HepG2 (cell line): ENCODE results near the gene MMP23B. TPM values are rescaled to one million over a fixed set of nuclear protein-coding genes. Genes with fewer than 3 reads are reported as not detected.

Source experiments
- ATAC-seq: fragments of 200-7000 bp; cut with Tn5 transposase; 3 replicates; pipeline ENCODE4 v1.9.1; 2020; ENCODE audit warnings: mild to moderate bottlenecking, moderate library complexity
- BruUV-seq: library from RNA; stranded (reverse); fragments of 400-500 nt; replicated peaks from 2 replicates; lab custom pipeline; 2021; lab: Mats Ljungman, UMichigan
- CTCF ChIA-PET: fragments of 300-600 bp; formaldehyde crosslinking; extraction: SDS; loops from one replicate; lab custom pipeline; 2021; ENCODE audit warnings: low total read pairs, inconsistent platforms, low intra/inter-chr PET ratio; lab: Yijun Ruan, JAX
- POLR2A ChIA-PET: fragments of 350-600 bp; sonication (Branson Sonifier 250); formaldehyde crosslinking; loops from one replicate; lab custom pipeline; 2020; ENCODE audit warnings: antibody characterized with exemption, inconsistent platforms; lab: Yijun Ruan, JAX
- DNase-seq: peaks from one replicate; pipeline ENCODE4 v3.0.0-alpha.2; 2015; ENCODE audit warnings: low spot score
- FAIRE-seq: peaks from 3 replicates; lab custom pipeline; 2011; peaks lifted over from hg19 to GRCh38; lab: Jason Lieb, UNC
- H2AFZ ChIP-seq: one replicate; pipeline ENCODE4 v1.6.1; 2011; ENCODE audit warnings: low read length, inconsistent platforms
- H3K27ac ChIP-seq: fragments of 300-600 bp; 3 replicates; pipeline ENCODE4 v1.8.0; 2011; ENCODE audit warnings: mixed run types, mild to moderate bottlenecking, mixed read lengths, low read length, inconsistent platforms; ENCODE audit not compliant: insufficient read depth; ENCODE audit errors: extremely low read length
- H3K27me3 ChIP-seq, 2 experiments: fragments of 200-600 bp in 1 of 2; 2 replicates in 1 of 2; 3 replicates in 1 of 2; pipeline versions ENCODE4 v1.6.0 to v1.8.0; 2011; ENCODE audit warnings: low read length in 2 of 2, mild to moderate bottlenecking in 2 of 2, moderate library complexity in 2 of 2, inconsistent platforms in 1 of 2; ENCODE audit not compliant: insufficient read depth in 2 of 2, control insufficient read depth in 1 of 2
- H3K36me3 ChIP-seq, 2 experiments: fragments of 200-600 bp in 1 of 2; replicated peaks in 1 of 2; 2 replicates in 1 of 2; 3 replicates in 1 of 2; pipeline versions ENCODE4 v1.5.1 to v1.8.0; 2011; ENCODE audit warnings: low read length in 2 of 2, inconsistent platforms in 1 of 2; ENCODE audit not compliant: insufficient read depth in 2 of 2, control insufficient read depth in 1 of 2
- H3K4me1 ChIP-seq: 2 replicates; pipeline ENCODE4 v1.5.1; 2012; ENCODE audit warnings: low read length, inconsistent platforms; ENCODE audit not compliant: insufficient read depth
- H3K4me2 ChIP-seq: 2 replicates; pipeline ENCODE4 v1.6.0; 2011; ENCODE audit warnings: low read depth, low read length, inconsistent platforms
- H3K4me3 ChIP-seq, 3 experiments: fragments of 200-600 bp in 1 of 3; sonication (generic), shearing (Covaris generic) in 1 of 3; replicated peaks in 1 of 3; 2 replicates each; pipeline ENCODE4 v1.5.1; 2011 to 2016; ENCODE audit warnings: low read length in 3 of 3, inconsistent platforms in 2 of 3, low read depth in 2 of 3, mild to moderate bottlenecking in 2 of 3, control low read depth in 1 of 3, mixed read lengths in 1 of 3; ENCODE audit not compliant: insufficient read depth in 1 of 3
- H3K79me2 ChIP-seq: one replicate; pipeline ENCODE4 v1.6.1; 2011; ENCODE audit warnings: low read length, inconsistent platforms; ENCODE audit not compliant: insufficient read depth
- H3K9ac ChIP-seq: 2 replicates; pipeline ENCODE4 v1.6.0; 2011; ENCODE audit warnings: mild to moderate bottlenecking, low read depth, low read length, inconsistent platforms; ENCODE audit not compliant: insufficient read depth
- H3K9me3 ChIP-seq: 2 replicates; pipeline ENCODE4 v1.5.1; 2012; ENCODE audit warnings: mild to moderate bottlenecking, low read length
- H4K20me1 ChIP-seq: 2 replicates; pipeline ENCODE4 v1.6.0; 2011; ENCODE audit warnings: inconsistent platforms, mild to moderate bottlenecking, low read length, moderate library complexity; ENCODE audit not compliant: insufficient read depth
- CBFB ChIP-seq: sonication (generic); formaldehyde crosslinking; IDR thresholded peaks from 2 replicates; pipeline ENCODE4 v1.4.0; 2020; ENCODE audit warnings: missing genetic modification reagents
- FOXP1 ChIP-seq, 2 experiments: fragments of 450-650 bp in 1 of 2; IDR thresholded peaks; 2 replicates each; pipeline ENCODE4 v1.6.1; 2017 to 2018; ENCODE audit warnings: antibody characterized with exemption in 1 of 2
- GATAD1 ChIP-seq: IDR thresholded peaks from 2 replicates; pipeline ENCODE4 v1.6.1; 2016; ENCODE audit warnings: missing genetic modification reagents, missing compliant biosample characterization
- U2AF1 ChIP-seq: fragments of 200-400 bp; formaldehyde crosslinking; optimal IDR thresholded peaks from 2 replicates; pipeline ENCODE3; 2017; ENCODE audit warnings: mild to moderate bottlenecking, low read depth, low read length
- ZNF354B ChIP-seq: sonication (generic); formaldehyde crosslinking; IDR thresholded peaks from 2 replicates; pipeline ENCODE4 v1.8.0; 2022; ENCODE audit warnings: mild to moderate bottlenecking, missing genetic modification reagents
- ZNF674 ChIP-seq: sonication (generic); formaldehyde crosslinking; IDR thresholded peaks from 2 replicates; pipeline ENCODE4 v1.5.0; 2020; ENCODE audit warnings: low read depth, mild to moderate bottlenecking, missing genetic modification reagents
- whole genome bisulfite sequencing: methylation state at CpG from one replicate; pipeline ENCODE4 v1.1.6; 2017; ENCODE audit warnings: low lambda C conversion rate; 5-methylcytosine and 5-hydroxymethylcytosine counted together
- in situ Hi-C: cut with HindIII; loops from 2 replicates; pipeline ENCODE4 v1.10.0; 2017; ENCODE audit warnings: low pct_unique_long_range_greater_than_20kb; ENCODE audit not compliant: extremely low pct_ligation_motif_present
- intact Hi-C: fragments of 100-400 bp; cut with micrococcal nuclease; formaldehyde crosslinking; loops from one replicate; pipeline ENCODE4 v1.10.0; 2022; ENCODE audit not compliant: unreplicated experiment
- polyA plus RNA-seq, 8 experiments: library from polyadenylated mRNA; depleted of rRNA in 3 of 8; stranded (reverse) in 7 of 8; unstranded in 1 of 8; fragments of >200 nt; fragmentation: Illumina TruSeq in 4 of 8; extraction: Trizol in 4 of 8; gene quantifications; 2 replicates each; pipeline versions ENCODE4 v1.2.1 to v1.2.3, GENCODE V29; 2011 to 2016; ENCODE audit warnings: low read depth in 4 of 8, missing spikeins in 1 of 8, mixed read lengths in 1 of 8; ENCODE audit not compliant: insufficient read depth in 1 of 8
- total RNA-seq, 5 experiments: library from RNA; depleted of rRNA; stranded (reverse); fragments of >200 nt; fragmentation: Illumina TruSeq; extraction: Trizol; gene quantifications; 2 replicates each; pipeline ENCODE4 v1.2.3, GENCODE V29; 2016; ENCODE audit warnings: low read depth in 1 of 5
- TF ChIP-seq, protein P1 (sequence below): sonication (generic); formaldehyde crosslinking; IDR thresholded peaks from 2 replicates; pipeline ENCODE4 v1.4.0; 2020; ENCODE audit warnings: missing genetic modification reagents
- TF ChIP-seq, protein P2 (sequence below): IDR thresholded peaks from 2 replicates; pipeline ENCODE4 v1.6.1; 2016; ENCODE audit warnings: missing compliant biosample characterization, missing genetic modification reagents, borderline replicate concordance
- TF ChIP-seq, protein P3 (sequence below): sonication (generic); formaldehyde crosslinking; IDR thresholded peaks from 2 replicates; pipeline ENCODE4 v1.5.0; 2020; ENCODE audit warnings: mild to moderate bottlenecking, missing genetic modification reagents, borderline replicate concordance

The MMP23B gene
- total and polyA plus RNA-seq, 2 of the 13 experiments (the other 11 are each of a cell fraction or from before 2014, with no cell fraction given) = 0.61 to 0.75 TPM

DNA sequence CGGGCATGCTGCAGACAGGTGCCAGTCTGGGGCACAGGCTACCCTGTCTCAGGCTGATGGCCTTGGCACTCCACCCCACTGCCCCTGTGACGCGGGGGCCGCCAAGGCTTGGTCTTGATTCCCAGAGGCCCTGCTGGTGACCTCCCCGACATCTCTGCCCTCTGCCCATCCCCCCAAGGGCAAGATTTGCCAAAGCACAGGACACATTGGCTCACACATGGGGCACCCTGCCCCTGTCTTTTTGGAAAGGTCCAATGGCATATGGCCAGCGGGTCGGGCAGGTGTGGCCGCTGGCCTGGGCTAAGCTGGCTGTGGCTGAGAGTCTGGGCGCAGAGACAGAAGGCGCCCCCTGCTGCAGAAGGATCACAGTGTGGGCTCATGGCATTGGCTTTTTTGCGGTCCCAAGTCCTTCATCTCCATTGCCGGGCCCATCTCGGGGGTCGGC lies 12.0 kb upstream of the MMP23B start (continued):
- TF ChIP-seq, protein P1, sequence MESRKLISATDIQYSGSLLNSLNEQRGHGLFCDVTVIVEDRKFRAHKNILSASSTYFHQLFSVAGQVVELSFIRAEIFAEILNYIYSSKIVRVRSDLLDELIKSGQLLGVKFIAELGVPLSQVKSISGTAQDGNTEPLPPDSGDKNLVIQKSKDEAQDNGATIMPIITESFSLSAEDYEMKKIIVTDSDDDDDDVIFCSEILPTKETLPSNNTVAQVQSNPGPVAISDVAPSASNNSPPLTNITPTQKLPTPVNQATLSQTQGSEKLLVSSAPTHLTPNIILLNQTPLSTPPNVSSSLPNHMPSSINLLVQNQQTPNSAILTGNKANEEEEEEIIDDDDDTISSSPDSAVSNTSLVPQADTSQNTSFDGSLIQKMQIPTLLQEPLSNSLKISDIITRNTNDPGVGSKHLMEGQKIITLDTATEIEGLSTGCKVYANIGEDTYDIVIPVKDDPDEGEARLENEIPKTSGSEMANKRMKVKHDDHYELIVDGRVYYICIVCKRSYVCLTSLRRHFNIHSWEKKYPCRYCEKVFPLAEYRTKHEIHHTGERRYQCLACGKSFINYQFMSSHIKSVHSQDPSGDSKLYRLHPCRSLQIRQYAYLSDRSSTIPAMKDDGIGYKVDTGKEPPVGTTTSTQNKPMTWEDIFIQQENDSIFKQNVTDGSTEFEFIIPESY = peak; percentile 66
- TF ChIP-seq CBFB (CRISPR knock-in tag) (no peak), FOXP1 (IDR thresholded peaks at IDR 0.05) (no peak), FOXP1 (CRISPR knock-in tag; IDR thresholded peaks at IDR 0.05) (no peak), GATAD1 (CRISPR knock-in tag) (no peak)

DNA sequence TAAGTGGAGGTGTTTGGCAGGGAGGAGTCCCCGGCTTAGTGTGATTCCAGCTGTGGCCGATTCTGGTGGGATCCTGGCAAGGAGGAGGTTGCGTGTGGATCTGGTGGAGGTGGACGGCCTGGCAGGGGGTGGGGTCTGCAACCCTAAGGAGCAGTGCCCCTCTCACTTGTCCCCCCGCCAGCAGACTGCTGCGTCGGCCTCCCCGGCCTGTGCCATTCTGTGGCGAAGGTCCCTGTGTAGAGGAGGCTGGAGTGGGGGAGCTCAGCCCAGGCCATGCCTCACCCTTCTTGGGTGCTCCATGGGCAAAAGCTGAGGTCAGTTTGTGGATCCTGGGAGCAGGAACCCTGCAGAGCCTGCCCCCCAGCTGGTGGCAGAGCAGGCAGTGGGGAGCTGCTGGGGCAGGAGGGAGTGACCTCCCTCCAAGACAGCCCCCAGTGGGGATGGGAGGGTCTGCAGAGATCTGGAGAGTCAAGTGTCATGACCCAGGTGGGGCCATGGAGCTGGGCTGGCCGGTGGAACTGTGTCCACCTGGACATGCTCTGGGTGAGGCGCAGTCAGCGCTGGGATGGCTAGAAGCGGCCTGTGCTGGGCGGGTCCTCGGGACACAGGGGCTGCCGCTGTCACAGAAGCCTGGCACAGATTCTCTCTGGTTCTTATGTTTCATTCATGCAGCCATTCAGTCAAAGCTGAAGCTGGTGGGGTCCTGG lies 11.4 kb upstream of the MMP23B start:
- FAIRE-seq (no peak), DNase-seq (no peak), ATAC-seq (no peak)
- H3K9me3 ChIP-seq = no peaks in the 10 kb centered on the region
- H3K79me2 ChIP-seq = peaks cover 15% of the 10 kb centered on the region
- in situ Hi-C loops = no loop called here
- H3K9ac ChIP-seq = no peak overlapping the region
- peaks cover 6% of the 10 kb centered on the region; the same call in 1 of the 2 replicates for H4K20me1 ChIP-seq
- peaks cover 13% of the 10 kb centered on the region for H3K4me1 ChIP-seq
- peaks cover 1 to 14% of the 10 kb centered on the region in 2 experiments; a peak in 2 of 5 replicates for H3K36me3 ChIP-seq
- BruUV-seq = no TSS peak
- POLR2A ChIA-PET = no interaction called here
- H3K4me3 ChIP-seq = no peak overlapping the region
- intact Hi-C loops = no loop called here
- H2AFZ ChIP-seq = no peak overlapping the region
- H3K4me2 ChIP-seq = no peak overlapping the region
- no peaks in the 10 kb centered on the region; a peak in 1 of 5 replicates for H3K27me3 ChIP-seq
- H3K27ac ChIP-seq = no peak overlapping the region
- CTCF ChIA-PET = no interaction called here
- TF ChIP-seq ZNF674 (CRISPR knock-in tag) = no peak
- TF ChIP-seq ZNF354B (CRISPR knock-in tag) = no peak
- TF ChIP-seq, protein P2, sequence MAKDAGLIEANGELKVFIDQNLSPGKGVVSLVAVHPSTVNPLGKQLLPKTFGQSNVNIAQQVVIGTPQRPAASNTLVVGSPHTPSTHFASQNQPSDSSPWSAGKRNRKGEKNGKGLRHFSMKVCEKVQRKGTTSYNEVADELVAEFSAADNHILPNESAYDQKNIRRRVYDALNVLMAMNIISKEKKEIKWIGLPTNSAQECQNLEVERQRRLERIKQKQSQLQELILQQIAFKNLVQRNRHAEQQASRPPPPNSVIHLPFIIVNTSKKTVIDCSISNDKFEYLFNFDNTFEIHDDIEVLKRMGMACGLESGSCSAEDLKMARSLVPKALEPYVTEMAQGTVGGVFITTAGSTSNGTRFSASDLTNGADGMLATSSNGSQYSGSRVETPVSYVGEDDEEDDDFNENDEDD (CRISPR knock-in tag) = no peak
- no peak for TF ChIP-seq U2AF1
- TF ChIP-seq, protein P3, sequence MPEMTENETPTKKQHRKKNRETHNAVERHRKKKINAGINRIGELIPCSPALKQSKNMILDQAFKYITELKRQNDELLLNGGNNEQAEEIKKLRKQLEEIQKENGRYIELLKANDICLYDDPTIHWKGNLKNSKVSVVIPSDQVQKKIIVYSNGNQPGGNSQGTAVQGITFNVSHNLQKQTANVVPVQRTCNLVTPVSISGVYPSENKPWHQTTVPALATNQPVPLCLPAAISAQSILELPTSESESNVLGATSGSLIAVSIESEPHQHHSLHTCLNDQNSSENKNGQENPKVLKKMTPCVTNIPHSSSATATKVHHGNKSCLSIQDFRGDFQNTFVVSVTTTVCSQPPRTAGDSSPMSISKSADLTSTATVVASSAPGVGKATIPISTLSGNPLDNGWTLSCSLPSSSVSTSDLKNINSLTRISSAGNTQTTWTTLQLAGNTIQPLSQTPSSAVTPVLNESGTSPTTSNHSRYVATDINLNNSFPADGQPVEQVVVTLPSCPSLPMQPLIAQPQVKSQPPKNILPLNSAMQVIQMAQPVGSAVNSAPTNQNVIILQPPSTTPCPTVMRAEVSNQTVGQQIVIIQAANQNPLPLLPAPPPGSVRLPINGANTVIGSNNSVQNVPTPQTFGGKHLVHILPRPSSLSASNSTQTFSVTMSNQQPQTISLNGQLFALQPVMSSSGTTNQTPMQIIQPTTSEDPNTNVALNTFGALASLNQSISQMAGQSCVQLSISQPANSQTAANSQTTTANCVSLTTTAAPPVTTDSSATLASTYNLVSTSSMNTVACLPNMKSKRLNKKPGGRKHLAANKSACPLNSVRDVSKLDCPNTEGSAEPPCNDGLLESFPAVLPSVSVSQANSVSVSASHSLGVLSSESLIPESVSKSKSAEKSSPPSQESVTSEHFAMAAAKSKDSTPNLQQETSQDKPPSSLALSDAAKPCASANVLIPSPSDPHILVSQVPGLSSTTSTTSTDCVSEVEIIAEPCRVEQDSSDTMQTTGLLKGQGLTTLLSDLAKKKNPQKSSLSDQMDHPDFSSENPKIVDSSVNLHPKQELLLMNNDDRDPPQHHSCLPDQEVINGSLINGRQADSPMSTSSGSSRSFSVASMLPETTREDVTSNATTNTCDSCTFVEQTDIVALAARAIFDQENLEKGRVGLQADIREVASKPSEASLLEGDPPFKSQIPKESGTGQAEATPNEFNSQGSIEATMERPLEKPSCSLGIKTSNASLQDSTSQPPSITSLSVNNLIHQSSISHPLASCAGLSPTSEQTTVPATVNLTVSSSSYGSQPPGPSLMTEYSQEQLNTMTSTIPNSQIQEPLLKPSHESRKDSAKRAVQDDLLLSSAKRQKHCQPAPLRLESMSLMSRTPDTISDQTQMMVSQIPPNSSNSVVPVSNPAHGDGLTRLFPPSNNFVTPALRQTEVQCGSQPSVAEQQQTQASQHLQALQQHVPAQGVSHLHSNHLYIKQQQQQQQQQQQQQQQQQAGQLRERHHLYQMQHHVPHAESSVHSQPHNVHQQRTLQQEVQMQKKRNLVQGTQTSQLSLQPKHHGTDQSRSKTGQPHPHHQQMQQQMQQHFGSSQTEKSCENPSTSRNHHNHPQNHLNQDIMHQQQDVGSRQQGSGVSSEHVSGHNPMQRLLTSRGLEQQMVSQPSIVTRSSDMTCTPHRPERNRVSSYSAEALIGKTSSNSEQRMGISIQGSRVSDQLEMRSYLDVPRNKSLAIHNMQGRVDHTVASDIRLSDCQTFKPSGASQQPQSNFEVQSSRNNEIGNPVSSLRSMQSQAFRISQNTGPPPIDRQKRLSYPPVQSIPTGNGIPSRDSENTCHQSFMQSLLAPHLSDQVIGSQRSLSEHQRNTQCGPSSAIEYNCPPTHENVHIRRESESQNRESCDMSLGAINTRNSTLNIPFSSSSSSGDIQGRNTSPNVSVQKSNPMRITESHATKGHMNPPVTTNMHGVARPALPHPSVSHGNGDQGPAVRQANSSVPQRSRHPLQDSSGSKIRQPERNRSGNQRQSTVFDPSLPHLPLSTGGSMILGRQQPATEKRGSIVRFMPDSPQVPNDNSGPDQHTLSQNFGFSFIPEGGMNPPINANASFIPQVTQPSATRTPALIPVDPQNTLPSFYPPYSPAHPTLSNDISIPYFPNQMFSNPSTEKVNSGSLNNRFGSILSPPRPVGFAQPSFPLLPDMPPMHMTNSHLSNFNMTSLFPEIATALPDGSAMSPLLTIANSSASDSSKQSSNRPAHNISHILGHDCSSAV (CRISPR knock-in tag) = no peak
- WGBS = 95% methylated on average over 11 of the region's 16 CpGs
